HepG2 (cell line): Measurements from ENCODE around the gene RNMT. TPM values are rescaled to one million over a fixed set of nuclear protein-coding genes. Genes with fewer than 3 reads are reported as not detected.

Source experiments
- CBX2 ChIP-seq, 2 experiments: fragments of 200-600 bp in 1 of 2; sonication (generic); formaldehyde crosslinking in 1 of 2; IDR thresholded peaks; 2 replicates each; pipeline versions ENCODE4 v1.7.0 to v1.8.1; 2018 to 2022; ENCODE audit warnings: low read depth in 2 of 2, low read length in 1 of 2, mild to moderate bottlenecking in 1 of 2, missing genetic modification reagents in 1 of 2
- CENPBD1 ChIP-seq: sonication (generic); formaldehyde crosslinking; IDR thresholded peaks from 2 replicates; pipeline ENCODE4 v1.8.0; 2022; ENCODE audit warnings: missing genetic modification reagents, low read depth, mild to moderate bottlenecking, borderline replicate concordance
- IKZF1 ChIP-seq: fragments of 450-650 bp; IDR thresholded peaks from 2 replicates; pipeline ENCODE4 v1.7.1; 2016
- ISL2 ChIP-seq: sonication (generic); formaldehyde crosslinking; IDR thresholded peaks from 2 replicates; pipeline ENCODE4 v1.5.0; 2020; ENCODE audit warnings: missing genetic modification reagents
- KLF12 ChIP-seq: sonication (generic); formaldehyde crosslinking; IDR thresholded peaks from 2 replicates; pipeline ENCODE4 v1.4.0; 2020; ENCODE audit warnings: missing genetic modification reagents, borderline replicate concordance
- KLF13 ChIP-seq: sonication (generic); formaldehyde crosslinking; IDR thresholded peaks from 2 replicates; pipeline ENCODE4 v1.4.0; 2020; ENCODE audit warnings: mild to moderate bottlenecking, missing genetic modification reagents
- PRDM10 ChIP-seq: sonication (generic); formaldehyde crosslinking; IDR thresholded peaks from 2 replicates; pipeline ENCODE4 v1.4.0; 2020; ENCODE audit warnings: low read depth, missing genetic modification reagents
- SIN3A ChIP-seq: IDR thresholded peaks from 2 replicates; pipeline ENCODE4 v1.6.1; 2011; ENCODE audit warnings: low read depth, mild to moderate bottlenecking, control low read depth, low read length, borderline replicate concordance
- SIN3B ChIP-seq: fragments of 150-350 bp; IDR thresholded peaks from 2 replicates; pipeline ENCODE4 v1.6.1; 2014; ENCODE audit warnings: low read length
- SIX4 ChIP-seq: sonication (generic); formaldehyde crosslinking; IDR thresholded peaks from 2 replicates; pipeline ENCODE4 v1.4.0; 2020; ENCODE audit warnings: missing genetic modification reagents
- SNAI1 ChIP-seq: sonication (generic); formaldehyde crosslinking; IDR thresholded peaks from 2 replicates; pipeline ENCODE4 v1.5.0; 2020; ENCODE audit warnings: mild to moderate bottlenecking, missing genetic modification reagents, borderline replicate concordance
- SOX5 ChIP-seq: IDR thresholded peaks from 2 replicates; pipeline ENCODE4 v1.6.1; 2016; ENCODE audit warnings: borderline replicate concordance
- SP5 ChIP-seq: IDR thresholded peaks from 2 replicates; pipeline ENCODE4 v1.6.1; 2016; ENCODE audit warnings: low read depth, borderline replicate concordance
- TEAD3 ChIP-seq: optimal IDR thresholded peaks from 2 replicates; pipeline ENCODE3; 2016; ENCODE audit warnings: borderline replicate concordance
- TGIF2 ChIP-seq: IDR thresholded peaks from 2 replicates; pipeline ENCODE4 v1.6.1; 2016; ENCODE audit warnings: control low read depth, missing compliant biosample characterization
- YY1 ChIP-seq: IDR thresholded peaks from 2 replicates; pipeline ENCODE4 v1.6.1; 2011; ENCODE audit warnings: low read length, low read depth, moderate library complexity, mild to moderate bottlenecking; ENCODE audit not compliant: insufficient read depth, insufficient replicate concordance
- ZFP82 ChIP-seq: sonication (generic); formaldehyde crosslinking; IDR thresholded peaks from 2 replicates; pipeline ENCODE4 v1.5.1; 2020; ENCODE audit warnings: mild to moderate bottlenecking, missing genetic modification reagents, borderline replicate concordance
- ZNF674 ChIP-seq: sonication (generic); formaldehyde crosslinking; IDR thresholded peaks from 2 replicates; pipeline ENCODE4 v1.5.0; 2020; ENCODE audit warnings: low read depth, mild to moderate bottlenecking, missing genetic modification reagents
- ZNF691 ChIP-seq: sonication (generic); formaldehyde crosslinking; IDR thresholded peaks from 2 replicates; pipeline ENCODE4 v1.4.0; 2020; ENCODE audit warnings: missing genetic modification reagents, low read depth, mild to moderate bottlenecking, borderline replicate concordance
- ZNF747 ChIP-seq: sonication (generic); formaldehyde crosslinking; IDR thresholded peaks from 2 replicates; pipeline ENCODE4 v1.8.1; 2023; ENCODE audit warnings: missing genetic modification reagents, mild to moderate bottlenecking, borderline replicate concordance
- polyA plus RNA-seq, 8 experiments: library from polyadenylated mRNA; depleted of rRNA in 3 of 8; stranded (reverse) in 7 of 8; unstranded in 1 of 8; fragments of >200 nt; fragmentation: Illumina TruSeq in 4 of 8; extraction: Trizol in 4 of 8; gene quantifications; 2 replicates each; pipeline versions ENCODE4 v1.2.1 to v1.2.3, GENCODE V29; 2011 to 2016; ENCODE audit warnings: low read depth in 4 of 8, missing spikeins in 1 of 8, mixed read lengths in 1 of 8; ENCODE audit not compliant: insufficient read depth in 1 of 8
- total RNA-seq, 5 experiments: library from RNA; depleted of rRNA; stranded (reverse); fragments of >200 nt; fragmentation: Illumina TruSeq; extraction: Trizol; gene quantifications; 2 replicates each; pipeline ENCODE4 v1.2.3, GENCODE V29; 2016; ENCODE audit warnings: low read depth in 1 of 5
- TF ChIP-seq, protein P1 (sequence below): IDR thresholded peaks from 2 replicates; pipeline ENCODE4 v1.6.1; 2016; ENCODE audit warnings: missing genetic modification reagents, missing compliant biosample characterization
- TF ChIP-seq, protein P2 (sequence below): sonication (generic); formaldehyde crosslinking; IDR thresholded peaks from 2 replicates; pipeline ENCODE4 v1.5.1; 2020; ENCODE audit warnings: missing genetic modification reagents, mild to moderate bottlenecking, borderline replicate concordance

RNMT gene
- total and polyA plus RNA-seq, 2 of the 13 experiments (the other 11 are each of a cell fraction or from before 2014, with no cell fraction given), result 22.9 to 24.4 TPM

DNA sequence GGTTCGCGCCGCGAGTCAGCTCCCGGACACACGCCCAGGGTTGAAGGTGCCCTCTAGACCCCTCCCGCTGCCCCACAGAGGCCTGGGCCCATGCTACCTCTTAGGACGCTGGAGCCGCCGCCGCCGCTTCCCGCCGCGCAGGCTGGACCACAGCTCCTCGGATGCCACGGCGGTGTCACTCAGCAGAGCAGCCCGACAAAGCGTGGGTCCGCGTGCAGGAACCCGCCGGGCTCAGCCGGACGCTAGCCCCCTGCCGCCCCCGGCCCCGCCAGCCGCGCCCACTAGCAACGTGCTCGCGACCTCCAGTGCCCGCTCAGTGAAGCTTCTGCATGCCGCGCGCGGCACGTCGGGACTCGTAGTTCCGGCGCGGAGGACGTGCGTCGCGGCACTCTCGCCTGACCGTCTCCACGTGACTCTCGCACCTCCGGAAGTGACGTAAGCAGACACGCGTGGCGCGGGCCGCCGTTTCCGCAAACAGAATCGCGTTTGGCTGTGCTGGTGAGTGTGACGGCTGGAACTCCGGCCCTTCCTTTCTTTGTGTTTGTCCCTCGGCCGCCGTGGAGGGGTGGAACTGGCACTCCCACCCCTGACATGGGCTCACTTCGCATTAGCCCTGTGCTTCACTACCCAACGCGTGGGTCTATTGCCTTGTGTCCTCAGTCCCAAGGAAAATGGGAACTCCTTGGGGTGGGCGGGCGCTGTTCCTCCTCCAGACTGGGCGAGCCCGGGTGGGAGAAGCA is at the start of gene RNMT, which contains the start of gene FAM210A (continued):
- TF ChIP-seq PRDM10 (CRISPR knock-in tag) (0 out of 2 replicates have a peak, but pooled peaks have one; percentile 13), IKZF1 (no peak), ISL2 (CRISPR knock-in tag) (peak; percentile 50; the same call in 1 of the 2 replicates), SP5 (CRISPR knock-in tag) (no peak; the same call in 1 of the 2 replicates), CBX2 (IDR thresholded peaks at IDR 0.05; ENCODE audit: low read depth, low read length) (no peak), CBX2 (CRISPR knock-in tag; IDR thresholded peaks at IDR 0.05; ENCODE audit: low read depth) (no peak), TGIF2 (CRISPR knock-in tag) (peak; percentile 87; the same call in 1 of the 2 replicates), SIX4 (peak; percentile 62; the same call in 1 of the 2 replicates), YY1 (peak; percentile 63), TEAD3 (CRISPR knock-in tag) (peak; percentile 91), ZFP82 (CRISPR knock-in tag) (peak; percentile 86; the same call in 1 of the 2 replicates), CENPBD1 (CRISPR knock-in tag) (no peak; the same call in 1 of the 2 replicates), KLF13 (no peak; the same call in 1 of the 2 replicates), ZNF674 (CRISPR knock-in tag) (no peak), KLF12 (peak; percentile 84), SIN3A (peak; percentile 86), SOX5 (CRISPR knock-in tag) (peak; percentile 63; the same call in 1 of the 2 replicates), SNAI1 (CRISPR knock-in tag) (no peak; the same call in 1 of the 2 replicates), ZNF747 (peak; percentile 90; the same call in 1 of the 2 replicates), ZNF691 (CRISPR knock-in tag) (no peak; the same call in 1 of the 2 replicates), SIN3B (no peak)
- TF ChIP-seq, protein P1, sequence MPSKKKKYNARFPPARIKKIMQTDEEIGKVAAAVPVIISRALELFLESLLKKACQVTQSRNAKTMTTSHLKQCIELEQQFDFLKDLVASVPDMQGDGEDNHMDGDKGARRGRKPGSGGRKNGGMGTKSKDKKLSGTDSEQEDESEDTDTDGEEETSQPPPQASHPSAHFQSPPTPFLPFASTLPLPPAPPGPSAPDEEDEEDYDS, result peak; percentile 41; the same call in 1 of the 2 replicates
- TF ChIP-seq, protein P2, sequence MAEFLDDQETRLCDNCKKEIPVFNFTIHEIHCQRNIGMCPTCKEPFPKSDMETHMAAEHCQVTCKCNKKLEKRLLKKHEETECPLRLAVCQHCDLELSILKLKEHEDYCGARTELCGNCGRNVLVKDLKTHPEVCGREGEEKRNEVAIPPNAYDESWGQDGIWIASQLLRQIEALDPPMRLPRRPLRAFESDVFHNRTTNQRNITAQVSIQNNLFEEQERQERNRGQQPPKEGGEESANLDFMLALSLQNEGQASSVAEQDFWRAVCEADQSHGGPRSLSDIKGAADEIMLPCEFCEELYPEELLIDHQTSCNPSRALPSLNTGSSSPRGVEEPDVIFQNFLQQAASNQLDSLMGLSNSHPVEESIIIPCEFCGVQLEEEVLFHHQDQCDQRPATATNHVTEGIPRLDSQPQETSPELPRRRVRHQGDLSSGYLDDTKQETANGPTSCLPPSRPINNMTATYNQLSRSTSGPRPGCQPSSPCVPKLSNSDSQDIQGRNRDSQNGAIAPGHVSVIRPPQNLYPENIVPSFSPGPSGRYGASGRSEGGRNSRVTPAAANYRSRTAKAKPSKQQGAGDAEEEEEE, result no peak
